Amygdala (tissue), 56 donors: ENCODE data around the gene C16orf74.

Experiments
- DNase-seq, 56 donors: peaks; one replicate each; lab custom pipeline; 2025; lab: John Stamatoyannopoulos, UW

The C16orf74 gene

GRCh38 chr16:85704011-85704410, 46.9 kb downstream of the C16orf74 start:
- DNase-seq, result no peak

GRCh38 chr16:85699628-85700027, 51.3 kb downstream of the C16orf74 start:
- DNase-seq, result peak in 34 of 56 donors; percentile 10 to 72 (median 44)

- DNase-seq, result no peak
Observed at GRCh38 chr16:85698935-85699558, 51.8 kb downstream of the C16orf74 start.

- DNase-seq, result no peak
Observed at GRCh38 chr16:85698459-85698891, 52.4 kb downstream of the C16orf74 start.

- no peak for DNase-seq
Observed at GRCh38 chr16:85697431-85697830, 53.5 kb downstream of the C16orf74 start.

- peak in 2 of 56 donors; percentile 4 to 8 for DNase-seq
Observed at GRCh38 chr16:85696781-85697180, 54.1 kb downstream of the C16orf74 start.

GRCh38 chr16:85695196-85696128, 55.4 kb downstream of the C16orf74 start:
- no peak for DNase-seq

- DNase-seq, result no peak
Observed at GRCh38 chr16:85690469-85691064, 60.3 kb downstream of the C16orf74 start.

- no peak for DNase-seq
Observed at GRCh38 chr16:85689950-85690320, 61.0 kb downstream of the C16orf74 start.

GRCh38 chr16:85689285-85689949, 61.5 kb downstream of the C16orf74 start:
- no peak for DNase-seq

GRCh38 chr16:85688586-85689284, 62.2 kb downstream of the C16orf74 start, which contains the start of gene GINS2:
Gene GINS2, minus strand, starts transcription at chr16:85688954. Its CDS starts 56 bp downstream, at chr16:85688898.
- DNase-seq, result peak; percentile 17 to 89 (median 72)

- DNase-seq, result no peak
Observed at GRCh38 chr16:85687651-85688471, 63.0 kb downstream of the C16orf74 start.

- no peak for DNase-seq
Observed at GRCh38 chr16:85686912-85687591, 63.8 kb downstream of the C16orf74 start.

- no peak for DNase-seq
Observed at GRCh38 chr16:85685251-85685650, 65.6 kb downstream of the C16orf74 start.

- no peak for DNase-seq
Observed at GRCh38 chr16:85683363-85683762, 67.5 kb downstream of the C16orf74 start.

GRCh38 chr16:85682516-85682915, 68.4 kb downstream of the C16orf74 start:
- no peak for DNase-seq

- DNase-seq, result no peak
Observed at GRCh38 chr16:85681255-85681654, 69.6 kb downstream of the C16orf74 start.

GRCh38 chr16:85680352-85680944, 70.4 kb downstream of the C16orf74 start:
- no peak for DNase-seq
